GM12864 (cell line): ENCODE results near the gene PODNL1.
"Not testable (repeated sequence)": the region's sequence is repeated elsewhere in the genome, so short reads cannot be mapped to it uniquely, and the experiment has no call there.

Experiments
- DNase-seq: peaks from one replicate; pipeline ENCODE4 v3.0.0-alpha.2; 2011; ENCODE audit warnings: low read depth
- H3K4me3 ChIP-seq: 2 replicates; pipeline ENCODE4 v1.5.1; 2011; ENCODE audit warnings: mild to moderate bottlenecking, low read depth, low read length, control low read depth
- TF ChIP-seq, protein P1 (sequence below): IDR thresholded peaks from 2 replicates; pipeline ENCODE4 v1.5.1; 2011; ENCODE audit warnings: low read depth, mild to moderate bottlenecking, moderate library complexity, low read length, control low read depth, inconsistent platforms; ENCODE audit errors: missing control alignments

Gene PODNL1

GRCh38 chr19:13979244-13979615 lies 41.0 kb upstream of the PODNL1 start:
- H3K4me3 ChIP-seq = no peak overlapping the region

GRCh38 chr19:13978351-13979243 lies 40.4 kb upstream of the PODNL1 start:
- no peak overlapping the region for H3K4me3 ChIP-seq
- TF ChIP-seq, protein P1, sequence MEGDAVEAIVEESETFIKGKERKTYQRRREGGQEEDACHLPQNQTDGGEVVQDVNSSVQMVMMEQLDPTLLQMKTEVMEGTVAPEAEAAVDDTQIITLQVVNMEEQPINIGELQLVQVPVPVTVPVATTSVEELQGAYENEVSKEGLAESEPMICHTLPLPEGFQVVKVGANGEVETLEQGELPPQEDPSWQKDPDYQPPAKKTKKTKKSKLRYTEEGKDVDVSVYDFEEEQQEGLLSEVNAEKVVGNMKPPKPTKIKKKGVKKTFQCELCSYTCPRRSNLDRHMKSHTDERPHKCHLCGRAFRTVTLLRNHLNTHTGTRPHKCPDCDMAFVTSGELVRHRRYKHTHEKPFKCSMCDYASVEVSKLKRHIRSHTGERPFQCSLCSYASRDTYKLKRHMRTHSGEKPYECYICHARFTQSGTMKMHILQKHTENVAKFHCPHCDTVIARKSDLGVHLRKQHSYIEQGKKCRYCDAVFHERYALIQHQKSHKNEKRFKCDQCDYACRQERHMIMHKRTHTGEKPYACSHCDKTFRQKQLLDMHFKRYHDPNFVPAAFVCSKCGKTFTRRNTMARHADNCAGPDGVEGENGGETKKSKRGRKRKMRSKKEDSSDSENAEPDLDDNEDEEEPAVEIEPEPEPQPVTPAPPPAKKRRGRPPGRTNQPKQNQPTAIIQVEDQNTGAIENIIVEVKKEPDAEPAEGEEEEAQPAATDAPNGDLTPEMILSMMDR = no peak

More at GRCh38 chr19:13979244-13979615, 41.0 kb upstream of the PODNL1 start:
- TF ChIP-seq, protein P1 = no peak
- DNase-seq = no peak

GRCh38 chr19:13977803-13978202 lies 39.6 kb upstream of the PODNL1 start:
- TF ChIP-seq, protein P1 = no peak
- DNase-seq = no peak
- no peak overlapping the region for H3K4me3 ChIP-seq

More at GRCh38 chr19:13978351-13979243, 40.4 kb upstream of the PODNL1 start:
- DNase-seq = no peak

GRCh38 chr19:13976446-13976845 lies 38.2 kb upstream of the PODNL1 start:
- TF ChIP-seq, protein P1 = no peak
- DNase-seq = no peak

GRCh38 chr19:13975870-13976269 lies 37.7 kb upstream of the PODNL1 start:
- TF ChIP-seq, protein P1 = no peak
- no peak overlapping the region for H3K4me3 ChIP-seq
- DNase-seq = no peak

More at GRCh38 chr19:13976446-13976845, 38.2 kb upstream of the PODNL1 start:
- H3K4me3 ChIP-seq = no peak overlapping the region

GRCh38 chr19:13974073-13974472 lies 35.9 kb upstream of the PODNL1 start:
- no peak for DNase-seq
- TF ChIP-seq, protein P1 = no peak
- H3K4me3 ChIP-seq = no peak overlapping the region

DNA sequence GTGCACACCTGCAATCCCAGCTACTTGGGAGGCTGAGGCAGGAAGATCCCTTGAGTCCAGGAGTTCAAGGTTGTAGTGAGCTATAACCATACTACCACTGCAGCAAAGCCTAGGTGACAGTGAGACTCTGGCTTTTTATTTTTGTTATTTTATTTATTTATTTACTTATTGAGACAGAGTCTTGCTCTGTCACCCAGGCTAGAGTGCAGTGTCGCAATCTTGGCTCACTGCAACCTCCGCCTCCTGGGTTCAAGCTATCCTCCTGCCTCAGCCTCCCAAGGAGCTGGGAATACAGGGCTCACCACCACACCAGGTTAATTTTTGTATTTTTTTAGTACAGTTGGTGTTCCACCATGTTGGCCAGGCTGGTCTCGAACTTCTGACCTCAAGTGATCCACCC lies 35.3 kb upstream of the PODNL1 start:
- DNase-seq, H3K4me3 ChIP-seq: not testable (repeated sequence)
